GM19240 (cell line): ENCODE data around the gene ATP8B4.

ENCODE experiments used
- DNase-seq: peaks from one replicate; pipeline ENCODE4 v3.0.0; 2011; ENCODE audit warnings: low spot score; ENCODE audit not compliant: insufficient read length

The ATP8B4 gene

GRCh38 chr15:49900006-49900902, 218.8 kb downstream of the ATP8B4 start:
- DNase-seq: no peak

DNA sequence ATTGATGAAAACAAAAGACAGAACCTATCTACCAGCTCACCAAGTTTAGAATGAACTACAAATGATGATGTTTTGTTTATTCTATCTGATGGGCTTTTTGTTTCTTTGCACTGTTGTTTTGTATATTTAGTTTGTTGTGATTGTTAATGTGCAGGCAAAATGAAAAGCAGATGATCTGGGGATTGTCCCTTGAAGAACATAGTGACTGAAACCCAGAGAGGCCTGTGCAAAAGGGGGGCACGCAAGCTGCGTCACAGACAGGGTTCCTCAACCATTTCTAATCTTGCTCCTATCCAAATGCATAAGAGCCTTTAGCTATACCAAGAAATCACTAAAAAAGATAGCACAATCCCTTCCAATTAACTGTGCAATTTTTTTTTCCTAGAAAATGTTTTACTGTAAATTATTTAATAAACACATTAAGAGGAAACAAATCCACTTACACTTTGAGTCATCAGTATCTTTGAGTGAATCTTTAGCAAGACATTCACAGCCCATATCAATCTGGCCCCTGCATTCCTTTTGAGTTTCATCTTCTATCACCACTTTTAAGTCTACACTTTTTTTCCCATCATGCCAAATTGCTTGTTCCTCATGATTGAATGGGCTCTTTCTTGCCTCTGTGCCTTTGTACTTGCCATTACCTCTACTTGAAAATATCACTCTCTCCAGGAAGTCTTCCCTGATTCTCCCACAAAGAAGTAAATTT, 220.3 kb downstream of the ATP8B4 start:
- DNase-seq: no peak

GRCh38 chr15:49898097-49898496, 220.9 kb downstream of the ATP8B4 start:
- no peak for DNase-seq

GRCh38 chr15:49895347-49896223, 223.4 kb downstream of the ATP8B4 start:
- DNase-seq: no peak

- DNase-seq: no peak
These were observed 228.3 kb downstream of the ATP8B4 start for GRCh38 chr15:49890689-49891088.

DNA sequence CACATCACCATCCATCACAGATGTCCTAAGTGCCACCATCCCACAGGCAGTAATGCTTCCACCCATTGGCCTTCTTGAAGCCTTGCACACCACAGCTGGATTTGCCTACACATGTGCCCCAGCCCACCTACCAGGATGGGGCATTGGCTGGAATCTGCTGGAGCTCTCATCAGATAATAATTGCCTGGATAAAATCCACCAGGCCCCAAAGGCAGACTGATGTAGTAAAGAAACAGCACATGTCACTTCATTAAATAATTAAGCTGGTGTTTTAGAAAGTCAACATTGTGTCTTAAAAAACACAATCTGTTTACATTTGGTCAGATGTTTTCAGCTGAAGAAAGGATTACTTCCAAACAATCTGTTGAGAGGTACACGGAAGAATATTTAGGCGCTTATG, 229.5 kb downstream of the ATP8B4 start:
- no peak for DNase-seq

GRCh38 chr15:49888734-49889133, 230.3 kb downstream of the ATP8B4 start:
- DNase-seq: no peak

DNA sequence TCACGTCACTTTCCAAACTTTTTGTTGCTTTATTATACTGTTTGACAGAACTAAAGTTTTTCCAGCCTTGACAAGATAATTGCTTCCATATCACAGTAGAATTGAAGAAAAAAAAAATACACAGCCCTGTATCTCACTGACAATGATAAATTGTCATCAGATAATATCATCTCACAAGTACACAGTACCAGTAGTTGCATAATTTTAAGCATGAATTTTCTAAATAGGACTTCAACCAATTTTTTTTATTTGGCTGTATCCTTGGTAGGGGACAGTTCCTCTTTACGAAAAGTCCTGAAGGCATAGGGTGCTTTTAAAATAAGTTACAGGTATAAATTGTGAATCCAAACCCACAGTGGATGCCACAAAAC, 230.7 kb downstream of the ATP8B4 start:
- no peak for DNase-seq

- no peak for DNase-seq
These were observed 231.2 kb downstream of the ATP8B4 start for GRCh38 chr15:49887659-49888322.

DNA sequence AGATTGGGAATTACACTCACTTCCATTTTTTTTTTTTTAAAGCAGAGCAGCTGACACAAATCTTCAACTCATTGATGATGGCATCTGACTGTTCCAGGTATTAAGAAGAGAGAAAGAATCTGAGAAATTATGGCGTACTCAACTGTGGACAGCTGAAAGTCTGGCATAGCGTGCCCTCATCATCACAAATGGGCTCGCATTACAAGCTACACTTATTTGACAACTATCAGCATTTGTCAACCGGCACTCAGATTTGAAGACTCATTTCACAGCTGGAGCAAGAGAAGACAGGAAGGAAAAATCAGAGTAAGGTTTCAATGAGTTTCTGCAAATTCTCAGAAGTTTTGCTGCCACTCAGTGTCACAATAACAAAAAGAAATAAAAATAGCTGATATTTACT, 235.9 kb downstream of the ATP8B4 start:
- no peak for DNase-seq

GRCh38 chr15:49881866-49882265, 237.2 kb downstream of the ATP8B4 start:
- no peak for DNase-seq

DNA sequence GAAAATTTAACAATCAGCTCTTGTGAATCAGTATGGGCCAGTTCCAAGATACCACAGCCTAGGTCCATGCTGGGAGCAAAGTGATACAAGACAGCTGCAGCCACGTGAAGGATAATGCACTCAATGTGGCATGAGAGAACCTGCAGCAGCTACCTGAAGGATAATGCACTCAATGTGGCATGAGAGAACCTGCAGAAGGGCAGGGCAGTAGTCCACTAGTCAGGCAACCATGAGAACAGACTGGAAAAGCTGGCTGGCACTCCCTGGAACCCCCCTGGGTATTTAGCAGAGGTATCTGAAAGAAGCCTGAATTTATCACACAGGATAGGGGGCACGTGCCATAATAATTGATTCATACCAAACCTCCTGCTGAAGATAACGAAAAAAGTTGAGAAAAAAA, 237.6 kb downstream of the ATP8B4 start:
- DNase-seq: no peak

DNA sequence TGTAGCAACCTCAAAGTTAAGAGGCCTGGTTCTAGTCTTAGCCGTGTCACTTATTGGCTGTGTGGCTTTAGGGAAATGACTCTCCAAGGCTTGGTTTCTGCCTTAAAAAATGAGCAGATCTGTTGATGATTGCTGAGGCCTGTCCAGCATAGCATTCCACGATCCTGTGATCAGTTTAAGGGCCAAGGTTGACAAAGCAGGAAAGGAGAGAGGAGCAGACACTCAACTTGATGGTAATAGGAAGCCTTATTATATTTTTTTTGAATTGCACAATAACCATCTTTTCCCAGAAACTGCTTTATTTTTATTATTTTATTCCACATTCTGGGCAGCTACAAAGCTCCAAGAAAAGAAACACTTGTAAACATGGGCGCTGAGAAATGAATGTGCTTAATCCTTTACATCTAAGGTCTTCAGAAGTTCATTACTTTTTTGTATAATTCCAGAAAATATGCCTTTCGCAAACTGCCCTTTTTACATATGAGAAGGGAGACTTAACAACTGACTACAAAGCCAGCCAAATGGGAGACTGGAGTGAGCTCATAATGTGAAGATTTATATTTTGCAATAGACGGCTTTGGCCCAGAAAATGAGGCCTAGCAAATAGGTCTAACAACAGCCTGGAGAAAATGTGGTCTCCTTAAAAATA, 241.0 kb downstream of the ATP8B4 start:
- DNase-seq: no peak

DNA sequence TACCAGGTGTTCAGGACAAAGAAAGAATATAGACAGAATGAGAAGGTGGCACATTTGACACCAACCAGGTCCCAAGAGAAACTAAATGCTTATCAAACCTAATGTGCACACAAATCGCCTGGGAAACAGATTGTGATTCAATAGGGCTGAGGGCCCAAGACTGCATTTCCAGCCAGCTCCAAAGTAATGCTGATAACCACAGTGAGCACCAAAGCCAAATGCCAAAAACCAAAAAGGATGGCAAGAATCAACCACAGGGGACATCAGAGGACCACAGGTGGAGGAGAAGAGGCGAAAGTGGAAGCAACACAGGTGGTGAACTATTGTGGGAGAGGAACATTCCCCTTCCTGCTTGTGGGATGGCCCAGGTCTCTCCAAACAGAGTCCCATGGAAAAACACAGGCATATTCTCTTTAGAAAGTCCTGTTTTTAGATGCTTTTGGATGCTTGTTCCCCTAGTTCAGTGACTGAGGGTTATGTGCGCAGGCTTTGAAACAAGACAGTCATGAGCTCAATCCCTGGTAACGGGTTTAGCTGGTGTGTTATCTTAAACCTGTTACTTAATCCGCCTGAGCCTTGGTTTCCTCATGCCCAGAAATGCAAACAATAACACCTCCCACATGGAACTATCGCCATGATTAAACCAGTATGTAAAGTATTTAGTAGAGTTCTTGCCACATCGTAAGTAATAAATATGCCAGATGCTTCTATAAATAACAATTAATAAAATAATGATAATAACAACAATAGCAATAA, 241.7 kb downstream of the ATP8B4 start:
- DNase-seq: no peak

DNA sequence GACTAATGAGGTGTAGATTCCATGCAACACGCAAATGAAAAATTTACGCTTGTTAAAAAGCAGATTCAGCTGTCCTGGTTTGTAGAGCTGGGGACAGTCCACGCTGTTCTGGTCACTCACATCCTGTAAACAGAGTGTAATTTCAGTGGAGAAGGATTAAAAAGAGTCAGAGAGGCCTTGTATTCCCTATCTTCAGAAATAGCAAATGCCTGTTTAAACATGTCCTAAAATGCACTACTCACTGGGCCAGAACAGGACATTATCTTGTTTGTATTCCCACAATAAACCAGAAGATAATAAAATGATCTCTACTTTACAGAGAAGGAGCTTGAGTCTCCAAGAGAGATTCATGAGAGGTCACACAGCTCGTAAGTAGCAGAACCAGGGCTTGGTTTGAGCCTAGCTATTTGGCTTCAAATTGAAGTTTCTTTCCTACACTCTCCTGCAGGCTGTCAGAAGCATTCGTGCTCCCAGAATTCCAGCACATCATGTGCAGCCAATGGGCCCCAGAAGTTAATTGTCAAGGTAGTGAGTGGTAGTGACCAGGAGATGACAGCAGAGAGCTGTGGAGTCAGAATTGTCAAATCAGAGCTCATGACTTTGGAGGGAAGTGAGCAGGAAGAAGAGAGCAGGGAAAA, 242.5 kb downstream of the ATP8B4 start:
- DNase-seq: no peak

DNA sequence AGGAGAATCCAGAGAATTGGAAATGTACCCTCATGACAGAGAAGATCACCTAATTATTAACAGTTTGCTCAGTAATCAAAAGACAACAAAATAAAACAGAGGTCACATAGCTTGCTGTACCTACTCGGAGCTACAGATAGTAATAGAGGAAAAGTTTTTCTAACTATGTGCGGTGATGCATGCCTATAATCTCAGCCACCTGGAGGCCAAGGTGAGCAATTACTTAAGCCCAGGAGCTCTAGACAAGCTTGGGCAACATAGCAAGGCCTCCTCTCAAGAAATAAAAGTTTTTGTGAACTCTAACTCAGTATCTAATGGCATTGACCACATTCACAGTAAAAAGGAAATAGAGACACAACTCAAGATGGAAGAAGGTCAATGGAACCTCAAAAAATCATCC, 243.6 kb downstream of the ATP8B4 start:
- DNase-seq: no peak

DNA sequence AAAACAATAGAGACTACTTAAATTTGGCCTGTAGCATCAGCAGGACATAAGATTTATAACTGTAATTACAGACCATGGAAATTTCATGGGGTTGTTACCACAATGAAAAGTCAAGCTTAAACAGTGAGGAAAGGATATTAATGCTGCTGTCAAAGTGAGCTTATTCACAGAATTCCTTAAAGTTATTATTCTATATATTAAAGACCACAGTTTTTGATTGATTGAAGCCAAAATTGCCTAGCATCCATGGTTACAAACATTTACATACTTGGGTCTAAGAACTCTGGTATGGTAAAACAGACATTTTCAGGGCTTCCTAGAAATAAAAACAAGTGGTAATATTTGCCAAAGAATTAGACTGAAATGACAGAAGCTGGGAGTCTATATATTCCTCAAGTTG, 248.6 kb downstream of the ATP8B4 start:
- no peak for DNase-seq

DNA sequence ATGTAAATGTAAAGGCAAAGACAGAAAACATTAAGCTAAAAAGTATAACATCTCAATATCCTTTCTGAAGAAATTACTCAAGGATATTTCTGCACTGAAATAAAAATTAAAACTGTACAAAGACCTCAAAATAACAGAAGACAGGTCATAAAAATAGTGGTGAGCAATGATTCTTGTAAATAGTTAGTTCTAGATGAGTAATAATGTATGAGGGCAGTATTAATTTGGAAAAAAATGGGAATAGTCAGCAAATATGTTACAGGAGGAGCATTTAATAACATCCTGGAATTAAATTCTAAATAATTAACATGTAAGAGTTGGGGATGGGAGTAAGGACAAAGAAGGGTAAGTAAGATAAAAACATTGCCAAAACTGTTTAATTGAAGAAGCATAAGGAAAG, 250.7 kb downstream of the ATP8B4 start:
- no peak for DNase-seq

- DNase-seq: no peak
These were observed 252.9 kb downstream of the ATP8B4 start for GRCh38 chr15:49865925-49866757.
